DOHH2 (cell line): ENCODE measurements around the gene GAST.

ENCODE experiments used
- EZH2phosphoT487 ChIP-seq: fragments of 200-600 bp; sonication (generic); IDR thresholded peaks from 2 replicates; pipeline ENCODE4 v1.6.1; 2017; ENCODE audit warnings: borderline replicate concordance, mild to moderate bottlenecking, antibody characterized with exemption, low read length, moderate library complexity, mixed read lengths
- TF ChIP-seq, protein P1 (sequence below): fragments of 200-600 bp; sonication (generic); IDR thresholded peaks from one replicate; pipeline ENCODE4 v1.5.1; 2014; ENCODE audit warnings: antibody characterized with exemption, mild to moderate bottlenecking, low read depth, low read length; ENCODE audit not compliant: poor library complexity, severe bottlenecking

DNA sequence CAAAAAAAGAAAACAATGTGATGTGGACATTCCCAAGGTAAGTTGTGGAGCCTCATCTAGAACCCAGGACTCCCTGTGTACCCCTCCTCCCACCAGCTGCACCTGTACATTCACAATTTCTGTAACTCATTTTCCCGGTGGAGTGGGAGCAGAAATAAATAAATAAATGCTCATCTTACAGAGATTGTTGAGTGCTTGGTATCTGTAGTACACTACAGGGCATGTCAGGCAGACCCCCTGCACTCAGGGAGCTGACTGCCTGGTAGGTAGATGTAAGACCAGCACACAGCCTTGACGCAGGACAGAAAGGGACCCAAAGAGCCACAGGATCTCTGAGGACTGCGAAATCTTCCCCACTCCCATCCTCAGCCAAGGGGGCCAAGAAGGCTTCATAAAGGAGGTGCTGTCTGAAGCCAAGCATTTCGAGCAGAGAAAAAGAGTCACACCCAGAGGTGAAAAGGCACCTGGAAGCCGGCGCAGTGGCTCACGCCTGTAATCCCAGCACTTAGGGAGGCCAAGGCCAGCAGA lies 16.9 kb upstream of the GAST start:
- TF ChIP-seq, protein P1, sequence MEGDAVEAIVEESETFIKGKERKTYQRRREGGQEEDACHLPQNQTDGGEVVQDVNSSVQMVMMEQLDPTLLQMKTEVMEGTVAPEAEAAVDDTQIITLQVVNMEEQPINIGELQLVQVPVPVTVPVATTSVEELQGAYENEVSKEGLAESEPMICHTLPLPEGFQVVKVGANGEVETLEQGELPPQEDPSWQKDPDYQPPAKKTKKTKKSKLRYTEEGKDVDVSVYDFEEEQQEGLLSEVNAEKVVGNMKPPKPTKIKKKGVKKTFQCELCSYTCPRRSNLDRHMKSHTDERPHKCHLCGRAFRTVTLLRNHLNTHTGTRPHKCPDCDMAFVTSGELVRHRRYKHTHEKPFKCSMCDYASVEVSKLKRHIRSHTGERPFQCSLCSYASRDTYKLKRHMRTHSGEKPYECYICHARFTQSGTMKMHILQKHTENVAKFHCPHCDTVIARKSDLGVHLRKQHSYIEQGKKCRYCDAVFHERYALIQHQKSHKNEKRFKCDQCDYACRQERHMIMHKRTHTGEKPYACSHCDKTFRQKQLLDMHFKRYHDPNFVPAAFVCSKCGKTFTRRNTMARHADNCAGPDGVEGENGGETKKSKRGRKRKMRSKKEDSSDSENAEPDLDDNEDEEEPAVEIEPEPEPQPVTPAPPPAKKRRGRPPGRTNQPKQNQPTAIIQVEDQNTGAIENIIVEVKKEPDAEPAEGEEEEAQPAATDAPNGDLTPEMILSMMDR = no peak
- no peak for TF ChIP-seq EZH2phosphoT487
